ENCODE measurements around the gene PLEKHA1. TPM values are rescaled to one million over a fixed set of nuclear protein-coding genes. Genes with fewer than 3 reads are reported as not detected.

PLEKHA1 gene
- polyA plus RNA-seq, 6 donors from 2014 or later, result 78.2 to 95.7 (median 89.4) TPM

DNA sequence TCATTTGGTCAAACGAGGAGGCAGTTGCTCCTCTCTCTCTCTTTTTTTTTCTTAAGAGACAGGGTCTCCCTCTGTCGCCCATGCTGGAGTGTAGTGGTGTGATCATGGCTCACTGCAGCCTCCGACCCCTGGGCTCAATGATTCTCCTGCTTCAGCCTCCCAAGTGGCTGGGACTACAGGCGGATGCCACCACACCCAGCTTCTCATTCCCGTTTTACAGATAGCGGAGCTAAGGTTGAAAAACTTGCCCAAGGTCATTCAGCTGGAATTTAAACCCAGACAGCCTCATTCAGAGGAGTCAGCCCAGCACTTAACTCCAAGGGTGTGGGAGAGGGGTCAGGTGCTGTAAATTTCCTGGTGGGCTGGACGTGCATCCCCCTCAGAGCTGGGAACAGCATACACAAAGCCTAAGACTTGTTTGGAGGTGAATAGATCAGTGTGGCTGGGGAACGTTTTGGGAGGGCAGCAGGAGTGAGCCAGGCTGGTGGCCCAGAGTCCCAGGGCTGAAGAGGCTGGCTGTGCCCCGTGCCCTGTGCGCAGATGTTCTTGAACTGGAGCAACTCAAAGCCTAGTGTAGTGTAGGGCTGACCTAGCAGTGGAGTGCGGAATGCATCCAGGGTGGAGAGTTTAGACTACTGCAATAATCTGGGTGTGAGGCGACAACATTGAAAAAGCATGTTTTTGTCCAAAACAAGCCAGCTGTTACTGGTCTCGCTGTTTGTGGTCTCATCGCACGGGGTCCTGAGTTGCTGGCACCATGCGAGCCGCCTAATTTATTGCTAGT, 89.2 kb downstream of the PLEKHA1 start:
- no peaks in the 10 kb centered on the region for H3K36me3 Mint-ChIP-seq
- peaks cover 7 to 18% (median 13%) of the 10 kb centered on the region in 3 donors for H3K4me1 Mint-ChIP-seq
- H3K27me3 Mint-ChIP-seq, result peaks cover 59 to 80% (median 67%) of the 10 kb centered on the region in 3 donors
- H3K9me3 Mint-ChIP-seq, result no peaks in the 10 kb centered on the region
- ATAC-seq (ENCODE audit: low read depth in 2 of 2) (no peak), DNase-seq (no peak)
- H3K27ac Mint-ChIP-seq, result no peak overlapping the region
- peak overlapping the region; percentile 27 to 85 (median 73) for H3K4me3 Mint-ChIP-seq

DNA sequence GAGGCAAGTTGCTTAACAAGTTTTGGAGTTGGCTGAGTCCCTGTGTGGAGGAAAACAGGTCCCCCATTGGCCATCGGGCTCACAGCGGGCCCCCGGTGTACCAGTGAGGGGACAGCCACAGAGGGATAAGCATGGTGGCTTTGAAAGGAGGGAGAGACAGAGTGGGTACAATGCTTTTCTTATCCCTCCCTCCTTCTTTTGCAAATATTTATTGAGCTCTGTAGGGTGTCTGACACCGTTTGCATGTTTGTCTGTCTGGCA, 89.7 kb downstream of the PLEKHA1 start:
- Mint-ChIP-seq H3K36me3 (no peaks in the 10 kb centered on the region), H3K9me3 (no peaks in the 10 kb centered on the region)

GRCh38 chr10:122464586-122464985, 90.1 kb downstream of the PLEKHA1 start:
- ATAC-seq (ENCODE audit: low read depth in 2 of 2), result no peak
- peak overlapping the region in 3 of 8 donors; percentile 6 to 64 (median 11) for H3K4me3 Mint-ChIP-seq
- H3K27ac Mint-ChIP-seq, result peak overlapping the region in 1 of 6 donors; percentile 29
- no peaks in the 10 kb centered on the region for H3K36me3 Mint-ChIP-seq
- no peak for DNase-seq
- H3K27me3 Mint-ChIP-seq, result peaks cover 59 to 79% (median 65%) of the 10 kb centered on the region in 3 donors
- H3K9me3 Mint-ChIP-seq, result no peaks in the 10 kb centered on the region
- peaks cover 7 to 15% (median 7%) of the 10 kb centered on the region in 3 donors for H3K4me1 Mint-ChIP-seq

More for the DNA sequence above, 89.7 kb downstream of the PLEKHA1 start:
- no peak for DNase-seq
- no peak for ATAC-seq (ENCODE audit: low read depth in 2 of 2)
- Mint-ChIP-seq H3K4me1 (peaks cover 7 to 17% (median 9%) of the 10 kb centered on the region in 3 donors), H3K27ac (no peak overlapping the region), H3K4me3 (peak overlapping the region in 2 of 8 donors; percentile 11 to 64), H3K27me3 (peaks cover 59 to 79% (median 67%) of the 10 kb centered on the region in 3 donors)

- no peak for DNase-seq
- H3K27ac Mint-ChIP-seq, result no peak overlapping the region
- no peaks in the 10 kb centered on the region for H3K9me3 Mint-ChIP-seq
- H3K36me3 Mint-ChIP-seq, result no peaks in the 10 kb centered on the region
- no peak for ATAC-seq (ENCODE audit: low read depth in 2 of 2)
- H3K27me3 Mint-ChIP-seq, result peaks cover 59 to 79% (median 67%) of the 10 kb centered on the region in 3 donors
- H3K4me3 Mint-ChIP-seq, result peak overlapping the region in 1 of 8 donors; percentile 6
- peaks cover 7 to 13% (median 7%) of the 10 kb centered on the region in 3 donors for H3K4me1 Mint-ChIP-seq
Measured at GRCh38 chr10:122465401-122466040, 91.0 kb downstream of the PLEKHA1 start.

DNA sequence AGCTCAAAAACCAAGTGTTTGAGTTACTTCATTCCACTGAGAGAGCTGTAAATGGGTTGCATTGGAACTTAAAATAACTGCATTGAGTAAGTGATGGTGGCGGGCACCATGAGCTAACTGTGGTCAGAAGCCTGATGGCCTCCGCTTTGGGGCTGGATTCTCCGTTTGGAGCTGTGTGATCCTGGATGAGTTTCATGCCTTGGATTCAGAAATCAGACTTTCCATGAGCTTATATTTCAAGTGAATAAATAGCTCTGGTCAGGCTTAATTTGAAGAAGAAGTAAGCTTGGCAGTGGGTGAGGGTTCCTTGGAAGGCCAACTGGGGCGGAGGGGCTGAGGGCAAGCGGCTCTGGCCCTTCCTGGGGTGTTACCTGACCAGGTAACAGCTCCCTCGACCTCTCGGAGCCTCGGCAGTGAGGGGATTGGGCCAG, 92.5 kb downstream of the PLEKHA1 start:
- peaks cover 68 to 89% (median 69%) of the 10 kb centered on the region in 3 donors for H3K27me3 Mint-ChIP-seq
- H3K4me3 Mint-ChIP-seq, result peak overlapping the region in 1 of 8 donors; percentile 25
- no peak for ATAC-seq (ENCODE audit: low read depth in 2 of 2)
- no peaks in the 10 kb centered on the region for H3K36me3 Mint-ChIP-seq
- no peaks in the 10 kb centered on the region for H3K9me3 Mint-ChIP-seq
- peaks cover 7 to 10% (median 7%) of the 10 kb centered on the region in 3 donors for H3K4me1 Mint-ChIP-seq
- no peak for DNase-seq
- no peak overlapping the region for H3K27ac Mint-ChIP-seq

GRCh38 chr10:122467701-122468100, 93.2 kb downstream of the PLEKHA1 start:
- DNase-seq, result no peak
- no peak overlapping the region for H3K4me3 Mint-ChIP-seq
- peaks cover 2 to 5% (median 4%) of the 10 kb centered on the region in 3 donors for H3K4me1 Mint-ChIP-seq

DNA sequence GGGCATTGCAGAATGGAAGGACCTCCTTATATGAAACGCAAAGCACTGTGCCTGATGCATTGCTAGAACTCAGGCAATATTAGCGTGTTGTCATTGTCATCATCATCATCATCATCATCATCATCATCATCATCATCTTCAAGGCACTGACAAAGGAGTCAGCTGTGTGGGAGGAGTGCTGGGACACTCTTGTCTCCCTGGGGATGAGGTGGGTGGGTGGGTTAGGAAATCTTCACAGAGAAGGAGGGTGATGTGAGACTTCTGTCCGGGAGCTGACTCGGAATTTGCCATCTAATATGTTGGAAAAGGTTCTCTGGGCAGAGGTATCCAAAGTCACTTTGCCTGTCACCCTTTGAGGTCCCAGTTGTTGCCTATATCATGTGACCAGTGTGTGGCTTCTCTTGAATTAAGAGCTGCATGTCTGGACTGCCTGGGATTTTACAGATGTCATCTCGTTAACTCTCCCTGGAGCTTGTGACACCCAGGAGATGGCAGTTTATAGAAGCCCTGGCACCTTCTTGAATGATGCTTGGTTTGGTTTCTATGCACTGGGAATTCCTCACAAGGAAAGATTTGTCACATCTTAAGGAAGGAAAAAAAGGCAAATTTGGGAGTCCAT, 93.9 kb downstream of the PLEKHA1 start:
- no peak for ATAC-seq (ENCODE audit: low read depth in 2 of 2)
- DNase-seq, result no peak
- H3K27ac Mint-ChIP-seq, result no peak overlapping the region
- H3K4me3 Mint-ChIP-seq, result no peak overlapping the region
- H3K9me3 Mint-ChIP-seq, result no peaks in the 10 kb centered on the region
- peaks cover 57 to 86% (median 64%) of the 10 kb centered on the region in 3 donors for H3K27me3 Mint-ChIP-seq
- H3K4me1 Mint-ChIP-seq, result no peaks in the 10 kb centered on the region
- no peaks in the 10 kb centered on the region for H3K36me3 Mint-ChIP-seq

More at GRCh38 chr10:122467701-122468100, 93.2 kb downstream of the PLEKHA1 start:
- H3K27ac Mint-ChIP-seq, result no peak overlapping the region
- ATAC-seq (ENCODE audit: low read depth in 2 of 2), result no peak
- no peaks in the 10 kb centered on the region for H3K9me3 Mint-ChIP-seq
- H3K36me3 Mint-ChIP-seq, result no peaks in the 10 kb centered on the region
- H3K27me3 Mint-ChIP-seq, result peaks cover 64 to 86% (median 66%) of the 10 kb centered on the region in 3 donors

DNA sequence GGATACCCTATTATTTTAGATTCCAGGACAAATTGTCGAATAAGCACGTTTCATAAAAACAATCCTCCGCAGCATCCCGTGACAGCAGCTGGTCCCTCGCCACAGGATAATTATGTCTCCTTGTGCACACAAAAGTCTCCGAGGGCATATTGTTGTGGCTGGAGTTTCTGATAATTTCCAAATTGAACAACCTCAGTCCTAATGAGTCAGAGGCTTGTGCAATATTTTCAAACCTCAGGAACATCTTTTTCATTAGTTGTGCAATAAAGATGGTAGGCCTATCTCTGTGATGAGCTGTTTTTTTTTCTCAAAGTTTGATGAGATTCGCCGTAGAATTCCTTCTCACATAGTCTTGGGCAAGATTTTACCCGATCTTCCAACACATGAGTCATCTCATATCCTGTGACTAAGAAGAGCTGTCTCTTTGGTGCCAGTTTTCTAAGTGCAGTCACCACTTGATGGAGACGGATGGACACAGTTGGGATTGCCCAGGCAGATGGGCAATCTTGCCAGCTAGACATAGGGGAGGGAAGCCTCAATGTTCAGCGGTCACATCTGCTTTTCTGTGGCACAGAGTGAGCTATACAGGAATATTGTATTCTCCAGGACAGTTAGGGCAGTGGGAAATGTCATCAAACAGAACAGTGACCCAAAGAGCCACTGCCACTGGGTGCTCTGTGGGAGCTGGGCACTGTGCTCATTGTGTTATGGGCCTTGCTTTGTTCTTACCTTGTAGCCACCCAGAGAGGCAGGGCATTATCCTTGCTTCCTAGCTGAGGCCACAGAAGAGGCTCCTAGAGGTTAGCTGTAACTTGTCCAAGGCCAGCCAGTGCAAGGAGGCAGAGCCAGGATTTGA, 94.6 kb downstream of the PLEKHA1 start:
- no peaks in the 10 kb centered on the region for H3K36me3 Mint-ChIP-seq
- ATAC-seq (ENCODE audit: low read depth in 2 of 2) (no peak), DNase-seq (no peak)
- H3K9me3 Mint-ChIP-seq, result no peaks in the 10 kb centered on the region
- no peak overlapping the region for H3K27ac Mint-ChIP-seq
- H3K4me1 Mint-ChIP-seq, result peaks cover 0 to under 1% (median 0%) of the 10 kb centered on the region in 3 donors
- no peak overlapping the region for H3K4me3 Mint-ChIP-seq
- H3K27me3 Mint-ChIP-seq, result peaks cover 57 to 86% (median 59%) of the 10 kb centered on the region in 3 donors

DNA sequence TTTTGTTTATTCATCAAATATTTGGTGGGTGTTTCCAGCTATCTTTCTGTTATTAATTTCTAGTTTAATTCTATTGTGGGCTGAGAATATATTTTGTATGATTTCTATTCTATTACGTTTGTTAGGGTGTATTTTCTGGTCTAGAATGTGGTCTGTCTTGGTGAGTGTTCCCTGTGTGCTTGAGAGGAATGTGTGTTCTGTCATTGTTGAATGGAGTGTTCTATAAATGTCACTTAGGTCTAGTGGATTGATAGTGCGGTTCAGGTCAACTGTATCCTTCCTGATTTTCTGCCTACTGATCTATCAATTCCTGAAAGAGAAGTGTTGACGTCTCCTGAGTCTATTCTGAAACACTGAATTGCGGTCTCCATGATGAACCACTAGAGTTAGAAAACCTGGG, 95.3 kb downstream of the PLEKHA1 start:
- peaks cover 0 to 6% (median 5%) of the 10 kb centered on the region in 3 donors for H3K4me1 Mint-ChIP-seq
- no peak for DNase-seq
- no peak overlapping the region for H3K4me3 Mint-ChIP-seq
- no peaks in the 10 kb centered on the region for H3K9me3 Mint-ChIP-seq
- no peaks in the 10 kb centered on the region for H3K36me3 Mint-ChIP-seq
- peaks cover 55 to 88% (median 57%) of the 10 kb centered on the region in 3 donors for H3K27me3 Mint-ChIP-seq
- H3K27ac Mint-ChIP-seq, result no peak overlapping the region
- no peak for ATAC-seq (ENCODE audit: low read depth in 2 of 2)

DNA sequence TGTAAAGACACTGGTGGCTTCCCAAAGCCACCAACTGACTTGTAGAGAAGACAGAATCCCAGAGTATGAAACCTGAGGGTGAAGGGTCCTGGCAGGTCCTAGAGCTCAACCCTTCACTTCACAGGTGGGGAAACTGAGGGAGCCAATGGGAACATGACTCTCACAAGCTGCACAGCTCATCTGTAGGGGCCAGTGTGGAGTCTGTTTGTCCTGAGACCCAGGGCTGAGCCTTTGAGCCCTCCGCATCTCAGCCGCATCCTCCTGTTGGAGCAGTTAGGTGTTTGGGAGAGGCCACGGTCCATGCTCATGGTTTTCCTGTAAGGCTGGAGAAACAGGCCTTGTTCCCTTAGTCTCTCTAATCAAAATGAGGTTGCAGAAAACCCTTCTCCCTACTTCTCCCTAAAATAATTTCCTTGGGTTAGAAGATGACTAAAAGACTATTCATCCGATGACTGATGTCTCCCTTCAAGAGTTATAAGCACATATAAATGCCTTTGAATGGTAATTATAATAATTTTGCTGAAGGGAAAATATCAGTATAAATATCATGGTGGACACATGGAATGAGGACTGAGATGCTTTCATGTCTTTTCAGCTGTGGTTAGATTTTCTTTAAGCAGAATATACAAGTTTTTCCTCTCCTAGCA, 97.1 kb downstream of the PLEKHA1 start:
- Mint-ChIP-seq H3K4me3 (no peak overlapping the region), H3K36me3 (no peaks in the 10 kb centered on the region), H3K9me3 (no peaks in the 10 kb centered on the region), H3K27me3 (peaks cover 49 to 87% (median 64%) of the 10 kb centered on the region in 3 donors), H3K27ac (no peak overlapping the region), H3K4me1 (peaks cover 0 to 7% (median 5%) of the 10 kb centered on the region in 3 donors)
- ATAC-seq (ENCODE audit: low read depth in 2 of 2), result no peak
- no peak for DNase-seq

DNA sequence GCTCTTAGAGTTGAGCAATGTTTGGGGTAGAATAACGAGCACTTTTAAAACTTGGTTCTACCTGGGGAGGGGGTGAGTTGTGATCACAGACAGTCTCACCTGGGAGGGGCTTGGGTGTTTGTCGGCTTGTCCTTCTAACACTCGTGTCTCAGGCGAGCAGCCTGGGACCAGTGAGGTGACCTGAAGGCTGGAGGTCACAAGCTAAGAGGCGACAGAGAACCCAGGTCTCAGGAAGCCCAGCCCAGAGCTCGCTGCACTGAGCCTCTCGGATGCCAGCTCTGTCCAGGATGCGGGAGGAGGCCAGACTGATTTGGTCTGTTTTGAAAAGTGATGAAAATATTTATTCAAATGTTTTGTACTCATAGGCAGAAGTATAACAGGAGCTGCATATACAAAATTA, 98.6 kb downstream of the PLEKHA1 start:
- Mint-ChIP-seq H3K4me1 (peaks cover 0 to 7% (median 5%) of the 10 kb centered on the region in 3 donors), H3K27me3 (peaks cover 38 to 85% (median 64%) of the 10 kb centered on the region in 3 donors), H3K27ac (no peak overlapping the region), H3K9me3 (no peaks in the 10 kb centered on the region), H3K36me3 (no peaks in the 10 kb centered on the region), H3K4me3 (no peak overlapping the region)
- ATAC-seq (ENCODE audit: low read depth in 2 of 2) (no peak), DNase-seq (no peak)

GRCh38 chr10:122474131-122474818, 99.8 kb downstream of the PLEKHA1 start:
- peak overlapping the region in 1 of 6 donors; percentile 28 for H3K27ac Mint-ChIP-seq
- no peaks in the 10 kb centered on the region for H3K36me3 Mint-ChIP-seq
- H3K4me1 Mint-ChIP-seq, result peaks cover 0 to 7% (median 5%) of the 10 kb centered on the region in 3 donors
- H3K4me3 Mint-ChIP-seq, result peak overlapping the region in 1 of 8 donors; percentile 8
- H3K27me3 Mint-ChIP-seq, result peaks cover 36 to 87% (median 59%) of the 10 kb centered on the region in 3 donors
- DNase-seq (no peak), ATAC-seq (ENCODE audit: low read depth in 2 of 2) (no peak)
- H3K9me3 Mint-ChIP-seq, result no peaks in the 10 kb centered on the region

Measured in naive B cell (primary cell).